Measurements from ENCODE around the gene SENP6. TPM values are rescaled to one million over a fixed set of nuclear protein-coding genes. Genes with fewer than 3 reads are reported as not detected.
"Not testable (repeated sequence)": the region's sequence is repeated elsewhere in the genome, so short reads cannot be mapped to it uniquely, and the experiment has no call there.

SENP6 gene
- total RNA-seq, 2 donors from 2014 or later = 71.5 to 99.5 TPM

- no peak for DNase-seq (ENCODE audit: low spot score)
- no peaks in the 10 kb centered on the region for H3K4me1 ChIP-seq (replicated peaks)
- H3K36me3 ChIP-seq = no peaks in the 10 kb centered on the region
- no peak overlapping the region for H3K4me3 ChIP-seq
- WGBS = 71% methylated on average over 2 of the region's 2 CpGs
- TF ChIP-seq POLR2AphosphoS5 (IDR thresholded peaks at IDR 0.05) = no peak
- TF ChIP-seq POLR2A (IDR thresholded peaks at IDR 0.05) = no peak
- TF ChIP-seq, protein P1, sequence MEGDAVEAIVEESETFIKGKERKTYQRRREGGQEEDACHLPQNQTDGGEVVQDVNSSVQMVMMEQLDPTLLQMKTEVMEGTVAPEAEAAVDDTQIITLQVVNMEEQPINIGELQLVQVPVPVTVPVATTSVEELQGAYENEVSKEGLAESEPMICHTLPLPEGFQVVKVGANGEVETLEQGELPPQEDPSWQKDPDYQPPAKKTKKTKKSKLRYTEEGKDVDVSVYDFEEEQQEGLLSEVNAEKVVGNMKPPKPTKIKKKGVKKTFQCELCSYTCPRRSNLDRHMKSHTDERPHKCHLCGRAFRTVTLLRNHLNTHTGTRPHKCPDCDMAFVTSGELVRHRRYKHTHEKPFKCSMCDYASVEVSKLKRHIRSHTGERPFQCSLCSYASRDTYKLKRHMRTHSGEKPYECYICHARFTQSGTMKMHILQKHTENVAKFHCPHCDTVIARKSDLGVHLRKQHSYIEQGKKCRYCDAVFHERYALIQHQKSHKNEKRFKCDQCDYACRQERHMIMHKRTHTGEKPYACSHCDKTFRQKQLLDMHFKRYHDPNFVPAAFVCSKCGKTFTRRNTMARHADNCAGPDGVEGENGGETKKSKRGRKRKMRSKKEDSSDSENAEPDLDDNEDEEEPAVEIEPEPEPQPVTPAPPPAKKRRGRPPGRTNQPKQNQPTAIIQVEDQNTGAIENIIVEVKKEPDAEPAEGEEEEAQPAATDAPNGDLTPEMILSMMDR (IDR thresholded peaks at IDR 0.05) = no peak
- no peak overlapping the region for H3K27ac ChIP-seq
- no peaks in the 10 kb centered on the region for H3K9me3 ChIP-seq
- intact Hi-C loops (cut with DNase I) = no loop called here
- H3K27me3 ChIP-seq (replicated peaks; ENCODE audit: insufficient read depth) = no peaks in the 10 kb centered on the region
These were observed 109.5 kb downstream of the SENP6 start for GRCh38 chr6:75711173-75711572.

DNA sequence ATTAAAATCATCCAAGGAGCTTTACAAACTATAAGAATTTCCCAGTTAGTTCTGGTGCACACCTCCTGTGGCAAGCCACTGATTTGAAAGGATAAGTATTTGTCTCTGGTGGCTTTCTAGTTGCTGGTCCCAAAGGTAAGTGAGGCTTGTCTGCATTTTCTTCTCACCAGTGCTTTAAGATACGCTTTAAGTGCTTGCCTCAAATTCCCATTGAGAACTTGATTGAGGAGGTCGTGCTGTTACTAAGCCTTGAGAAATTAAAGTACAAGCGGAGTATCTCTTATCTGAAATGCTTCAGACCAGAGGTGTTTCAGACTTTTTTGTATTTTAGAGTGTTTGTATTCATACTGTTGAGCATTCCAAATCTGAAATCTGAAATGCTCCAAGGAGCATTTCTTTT, 117.5 kb downstream of the SENP6 start:
- 97% methylated on average over 3 of the region's 3 CpGs for WGBS
- DNase-seq (ENCODE audit: low spot score) = no peak
- Histone ChIP-seq H3K27ac (no peak overlapping the region), H3K4me1 (replicated peaks) (no peaks in the 10 kb centered on the region), H3K4me3 (no peak overlapping the region), H3K27me3 (replicated peaks; ENCODE audit: insufficient read depth) (no peaks in the 10 kb centered on the region), H3K9me3 (no peaks in the 10 kb centered on the region), H3K36me3 (no peaks in the 10 kb centered on the region)
- intact Hi-C loops (cut with DNase I) = no loop called here
- TF ChIP-seq POLR2AphosphoS5 (IDR thresholded peaks at IDR 0.05) = no peak
- TF ChIP-seq POLR2A (IDR thresholded peaks at IDR 0.05) = no peak
- TF ChIP-seq, protein P1 (IDR thresholded peaks at IDR 0.05) = no peak

DNA sequence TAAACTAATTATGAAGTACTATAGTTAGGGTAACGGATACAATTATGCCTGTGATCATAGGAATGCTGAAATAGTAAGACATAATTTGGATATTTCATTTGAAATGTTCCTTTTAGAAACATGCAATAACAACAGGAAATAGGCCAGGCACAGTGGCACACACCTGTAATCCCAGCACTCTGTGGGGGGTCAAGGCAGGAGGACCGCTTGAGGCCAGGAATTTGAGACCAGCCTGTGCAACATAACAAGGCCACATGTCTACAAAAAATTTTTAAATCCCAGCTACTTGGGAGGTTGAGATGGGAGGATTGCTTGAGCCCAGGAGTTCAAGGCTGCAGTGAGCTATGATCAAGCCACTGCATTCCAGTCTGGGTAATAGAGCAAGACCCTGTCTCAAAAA, 121.7 kb downstream of the SENP6 start:
- Histone ChIP-seq H3K27ac (no peak overlapping the region), H3K4me1 (replicated peaks) (no peaks in the 10 kb centered on the region), H3K9me3 (no peaks in the 10 kb centered on the region), H3K27me3 (replicated peaks; ENCODE audit: insufficient read depth) (no peaks in the 10 kb centered on the region), H3K36me3 (no peaks in the 10 kb centered on the region), H3K4me3 (no peak overlapping the region)
- no peak for DNase-seq (ENCODE audit: low spot score)
- TF ChIP-seq POLR2AphosphoS5 (IDR thresholded peaks at IDR 0.05) (no peak), POLR2A (IDR thresholded peaks at IDR 0.05) (no peak)
- TF ChIP-seq, protein P1 (IDR thresholded peaks at IDR 0.05) = no peak
- WGBS = 94% methylated on average over 2 of the region's 2 CpGs
- intact Hi-C loops (cut with DNase I) = no loop called here

DNA sequence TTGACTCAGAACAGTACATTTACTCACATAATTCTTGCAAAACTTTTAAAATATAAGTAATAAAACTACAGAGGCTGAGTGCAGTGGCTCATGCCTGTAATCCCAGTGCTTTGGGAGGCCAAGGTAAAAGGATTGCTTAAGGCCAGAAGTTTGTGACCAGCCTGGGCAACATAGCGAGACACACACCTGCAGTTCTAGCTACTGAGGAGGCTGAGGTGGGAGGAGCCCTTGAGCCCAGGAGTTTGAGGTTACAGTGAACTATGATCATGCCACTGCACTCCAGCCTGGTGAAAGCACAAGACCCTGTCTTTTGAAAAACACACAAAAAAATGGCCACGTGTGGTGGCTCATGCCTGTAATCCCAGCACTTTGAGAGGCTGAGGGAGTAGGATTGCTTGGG, 125.5 kb downstream of the SENP6 start:
- Histone ChIP-seq H3K36me3 (no peaks in the 10 kb centered on the region), H3K9me3 (no peaks in the 10 kb centered on the region), H3K4me1 (replicated peaks) (no peaks in the 10 kb centered on the region), H3K4me3 (no peak overlapping the region), H3K27ac (no peak overlapping the region), H3K27me3 (replicated peaks; ENCODE audit: insufficient read depth) (no peaks in the 10 kb centered on the region)
- 83% methylated on average over 2 of the region's 2 CpGs for WGBS
- intact Hi-C loops (cut with DNase I) = no loop called here
- TF ChIP-seq POLR2A (IDR thresholded peaks at IDR 0.05) (no peak), POLR2AphosphoS5 (IDR thresholded peaks at IDR 0.05) (no peak)
- TF ChIP-seq, protein P1 (IDR thresholded peaks at IDR 0.05) = no peak
- no peak for DNase-seq (ENCODE audit: low spot score)

GRCh38 chr6:75731029-75731428, 129.3 kb downstream of the SENP6 start:
- intact Hi-C loops (cut with DNase I); H3K4me3 ChIP-seq; H3K27ac ChIP-seq; H3K4me1 ChIP-seq (replicated peaks); H3K36me3 ChIP-seq; H3K9me3 ChIP-seq; H3K27me3 ChIP-seq (replicated peaks; ENCODE audit: insufficient read depth); DNase-seq (ENCODE audit: low spot score): not testable (repeated sequence)
- 91% methylated on average over 8 of the region's 8 CpGs for WGBS

All from prostate gland (tissue), 2 donors.